GM12872 (cell line): Measurements from ENCODE around the gene WDR27.

Experiments used
- CTCF ChIP-seq: IDR thresholded peaks from 3 replicates; pipeline ENCODE4 v1.5.1; 2011; ENCODE audit warnings: low read depth, mild to moderate bottlenecking, low read length, moderate library complexity; ENCODE audit not compliant: insufficient read depth

Gene WDR27

GRCh38 chr6:169473663-169474062 lies 228.2 kb downstream of the WDR27 start:
- TF ChIP-seq CTCF: no peak

GRCh38 chr6:169472786-169473416 lies 228.9 kb downstream of the WDR27 start:
- TF ChIP-seq CTCF: no peak

DNA sequence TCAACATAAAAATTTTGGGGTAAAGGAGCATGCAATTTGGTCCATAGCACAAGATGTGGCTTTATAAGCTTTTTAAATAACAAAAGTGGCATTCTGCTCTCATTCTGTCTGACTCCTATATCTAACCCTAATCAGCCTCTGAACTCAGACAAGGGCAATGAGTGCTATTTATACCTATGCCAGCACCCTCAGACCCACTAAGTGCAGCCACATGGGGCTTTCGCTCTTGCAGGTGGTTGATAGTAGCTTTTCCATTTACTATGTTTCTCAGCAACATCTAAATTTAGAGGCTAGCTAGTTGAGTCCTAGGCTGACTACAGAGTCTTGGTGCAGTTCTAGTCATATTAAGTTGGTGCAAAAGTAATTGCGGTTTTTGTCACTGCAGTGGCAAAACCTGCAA lies 231.0 kb downstream of the WDR27 start:
- no peak for TF ChIP-seq CTCF

DNA sequence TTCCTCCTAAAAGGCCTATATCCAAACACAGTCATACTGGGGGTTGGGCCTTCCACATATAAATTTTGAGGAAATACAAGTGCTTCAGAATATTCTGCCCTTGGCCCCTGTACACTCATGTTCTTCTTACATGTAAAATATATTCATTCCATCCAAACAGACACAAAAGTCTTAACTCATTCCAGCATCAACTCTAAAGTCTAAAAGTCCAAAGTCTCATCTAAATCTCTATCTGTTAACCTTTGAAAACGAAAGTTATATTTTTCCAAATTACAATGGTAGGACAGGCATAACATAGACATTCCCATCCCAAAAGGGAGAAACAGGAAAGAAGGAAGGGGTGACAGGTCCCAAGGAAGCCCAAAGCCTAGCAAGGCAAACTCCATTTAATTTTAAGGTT lies 232.8 kb downstream of the WDR27 start:
- no peak for TF ChIP-seq CTCF

GRCh38 chr6:169457762-169458161 lies 244.1 kb downstream of the WDR27 start:
- no peak for TF ChIP-seq CTCF

DNA sequence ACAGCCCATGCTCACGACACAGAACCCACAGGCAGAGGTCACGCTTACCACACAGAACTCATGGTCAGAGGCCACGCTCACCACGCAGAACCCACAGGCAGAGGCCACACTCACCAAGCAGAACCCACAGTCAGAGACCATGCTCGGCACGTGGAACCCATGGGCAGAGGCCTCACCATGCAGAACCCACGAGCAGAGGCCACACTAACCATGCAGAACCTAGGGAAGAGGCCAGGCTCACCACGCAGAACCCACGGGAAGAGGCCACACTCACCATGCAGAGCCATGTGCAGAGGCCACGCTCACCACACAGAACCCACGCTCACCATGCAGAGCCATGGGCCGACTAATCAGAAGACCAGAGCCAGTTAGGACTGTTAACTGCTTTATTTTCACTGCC lies 245.0 kb downstream of the WDR27 start:
- TF ChIP-seq CTCF: no peak

- TF ChIP-seq CTCF: no peak
Observed at GRCh38 chr6:169455470-169455869, 246.4 kb downstream of the WDR27 start.
